GM18508 (cell line): Measurements from ENCODE around the gene SPOCK1.
"Not testable (repeated sequence)": the region's sequence is repeated elsewhere in the genome, so short reads cannot be mapped to it uniquely, and the experiment has no call there.

Experiments used
- ATAC-seq: cut with Tn5 transposase; IDR thresholded peaks from one replicate; pipeline ENCODE4 v1.9.1; 2021; ENCODE audit warnings: moderate number of reproducible peaks; ENCODE audit not compliant: insufficient read depth, unreplicated experiment

The SPOCK1 gene

DNA sequence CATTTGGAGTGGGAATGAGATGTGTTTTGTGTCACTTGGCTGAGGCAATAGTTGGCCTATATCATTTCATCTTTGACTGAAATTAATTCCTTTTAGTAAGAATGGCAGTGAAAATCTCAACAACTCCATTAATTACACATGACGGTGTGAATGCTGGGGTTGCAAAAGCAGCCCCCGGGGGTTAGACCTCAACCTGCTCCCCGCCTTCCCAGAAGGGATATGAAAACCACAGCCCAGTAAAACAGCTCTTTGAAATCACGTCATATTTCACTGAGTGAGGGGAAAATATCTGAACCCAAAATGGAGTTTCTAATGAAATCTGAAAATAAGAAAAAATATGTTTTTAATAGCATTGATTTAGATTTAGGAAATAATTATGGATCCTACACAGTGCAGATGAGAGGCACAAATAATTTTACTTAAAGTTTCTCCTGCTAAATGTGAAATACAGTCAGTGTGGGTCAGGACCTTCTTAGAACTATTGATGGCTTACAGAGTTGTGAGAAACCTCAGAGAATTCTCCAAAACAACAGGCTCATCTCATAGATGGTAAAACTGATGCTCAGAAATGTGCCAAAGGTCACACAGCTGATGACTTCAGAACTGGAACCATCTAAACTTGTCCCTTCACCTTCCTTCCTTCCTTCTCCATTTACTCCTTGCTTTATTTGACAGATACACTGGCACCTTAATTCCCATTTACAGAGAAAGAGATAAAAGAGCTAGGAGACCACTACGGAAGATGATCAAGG lies 96.5 kb downstream of the SPOCK1 start:
- ATAC-seq: no peak

DNA sequence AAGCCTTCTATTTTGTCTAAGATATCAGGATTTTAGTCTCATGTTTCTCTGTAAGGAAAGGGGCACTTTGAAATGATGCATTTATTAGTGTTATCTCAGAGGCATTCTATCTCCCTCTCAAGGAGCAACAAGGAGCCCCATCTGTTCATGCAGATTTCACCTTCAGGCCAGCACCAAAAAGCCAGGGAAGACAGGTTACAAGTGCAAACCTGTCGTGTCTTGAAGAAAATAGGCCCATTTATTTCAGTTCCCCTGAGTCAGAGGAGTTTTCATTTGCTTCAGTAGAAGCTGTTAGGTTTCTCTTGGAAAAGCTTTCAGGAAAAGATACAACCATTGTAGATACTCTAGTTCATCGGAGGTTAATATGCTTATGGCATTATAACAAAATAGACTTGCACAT lies 97.2 kb downstream of the SPOCK1 start:
- no peak for ATAC-seq

DNA sequence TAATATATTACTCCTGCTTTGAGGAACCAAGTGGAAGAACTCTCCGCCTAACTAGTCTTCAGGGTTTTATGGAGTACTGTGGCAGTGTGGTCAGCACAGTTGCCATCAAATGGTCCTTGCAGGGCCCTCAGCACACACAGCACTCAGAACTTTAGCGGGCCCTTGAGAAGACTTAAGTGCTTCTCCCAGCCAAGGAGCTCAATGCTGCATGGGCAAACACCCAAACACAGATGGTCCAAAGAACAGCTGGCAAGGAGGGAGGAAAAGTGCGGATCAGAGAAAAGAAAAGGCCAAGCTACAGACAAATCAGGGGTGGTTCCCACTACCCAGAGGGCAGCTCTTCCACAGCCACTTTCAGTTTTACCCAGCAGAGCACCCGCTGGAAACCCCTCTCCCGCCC lies 98.6 kb downstream of the SPOCK1 start:
- no peak for ATAC-seq

DNA sequence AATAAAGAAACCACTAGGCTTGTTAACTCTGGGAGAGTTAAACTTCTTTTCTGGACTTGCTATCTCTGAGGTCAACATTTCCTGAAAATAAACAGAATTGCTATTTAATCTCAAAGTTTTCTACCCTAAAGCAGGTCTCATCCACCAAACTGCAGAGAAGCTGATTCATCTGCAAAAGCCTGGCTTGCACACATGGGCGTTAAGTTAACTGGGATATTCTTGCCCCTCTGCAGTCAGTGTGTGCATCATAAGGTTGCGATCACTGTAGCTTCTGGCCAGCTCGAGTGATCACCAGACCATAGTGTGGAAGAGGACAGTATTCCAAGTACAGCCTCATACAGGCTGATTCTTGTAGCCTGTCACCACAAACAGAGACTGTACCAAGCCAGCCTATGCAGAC lies 99.2 kb downstream of the SPOCK1 start:
- no peak for ATAC-seq

DNA sequence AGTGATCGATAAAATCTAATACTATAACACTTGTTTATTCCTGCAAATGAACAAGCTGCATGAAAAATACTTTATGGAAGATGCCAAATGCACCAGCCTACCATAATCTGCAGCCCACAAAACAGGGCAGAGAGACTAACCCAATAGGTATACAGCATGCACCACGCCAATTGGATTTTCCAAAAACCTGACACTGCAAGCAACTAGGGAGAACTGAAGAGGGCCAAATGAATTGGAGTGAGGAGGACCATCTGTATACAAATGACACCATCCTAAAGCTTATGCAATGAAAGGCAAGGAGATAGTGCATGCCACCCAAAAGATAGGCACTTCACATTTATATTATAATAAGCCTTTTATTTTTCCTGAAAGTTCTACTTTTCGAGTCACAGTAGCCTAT lies 100.4 kb downstream of the SPOCK1 start:
- no peak for ATAC-seq

DNA sequence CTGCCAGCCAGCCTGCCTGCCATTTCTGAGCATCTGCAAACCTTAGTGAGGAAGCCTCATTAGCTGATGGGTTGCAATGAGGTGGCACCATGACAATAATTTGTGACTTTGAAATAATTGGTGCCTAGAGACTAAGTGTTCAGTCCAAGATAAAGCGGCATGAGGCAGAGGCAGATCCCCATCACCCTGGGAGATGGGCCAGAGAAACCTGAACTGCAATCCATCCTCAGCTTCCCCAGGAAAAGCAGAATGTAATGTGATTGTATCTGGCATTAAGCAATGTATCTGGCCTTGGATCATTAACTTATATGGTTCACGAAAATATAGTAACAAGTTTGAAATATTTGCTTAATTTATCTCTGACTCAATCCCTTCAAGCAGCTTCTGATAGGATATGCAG lies 101.0 kb downstream of the SPOCK1 start:
- ATAC-seq: no peak

DNA sequence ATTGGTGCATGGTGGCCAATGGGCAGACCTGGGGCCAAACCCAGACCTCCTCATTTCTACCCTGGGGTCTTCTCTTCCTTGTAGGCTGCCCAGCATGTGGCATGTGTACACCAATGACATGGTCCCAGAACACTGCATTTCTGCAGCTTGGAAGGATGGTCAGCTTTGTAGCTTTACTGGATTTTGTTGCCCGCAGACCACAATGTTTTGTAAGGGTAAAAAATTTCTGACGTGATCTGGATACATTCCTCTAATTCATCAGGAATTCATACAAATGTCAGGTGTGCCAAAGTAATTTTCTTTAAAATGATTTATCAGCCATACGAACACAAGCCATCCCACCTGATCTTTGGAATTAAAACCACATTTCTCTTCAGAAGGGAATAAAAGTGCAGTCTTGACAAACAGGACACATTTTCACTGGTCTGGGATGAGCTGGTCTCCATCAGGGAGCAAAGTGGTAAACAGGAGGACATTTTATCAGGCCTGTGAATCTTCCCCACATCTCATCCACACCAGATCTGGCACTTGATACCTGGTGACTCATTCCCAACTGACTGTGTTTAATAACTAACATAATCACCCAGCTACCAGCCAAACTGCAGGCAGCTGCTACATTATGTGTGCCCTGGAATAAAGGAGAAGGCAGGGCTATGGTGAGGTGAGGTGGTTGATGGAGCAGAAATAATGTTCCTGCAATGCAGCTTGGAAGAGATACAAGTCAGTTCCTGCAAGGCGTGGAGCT lies 103.9 kb downstream of the SPOCK1 start:
- no peak for ATAC-seq

DNA sequence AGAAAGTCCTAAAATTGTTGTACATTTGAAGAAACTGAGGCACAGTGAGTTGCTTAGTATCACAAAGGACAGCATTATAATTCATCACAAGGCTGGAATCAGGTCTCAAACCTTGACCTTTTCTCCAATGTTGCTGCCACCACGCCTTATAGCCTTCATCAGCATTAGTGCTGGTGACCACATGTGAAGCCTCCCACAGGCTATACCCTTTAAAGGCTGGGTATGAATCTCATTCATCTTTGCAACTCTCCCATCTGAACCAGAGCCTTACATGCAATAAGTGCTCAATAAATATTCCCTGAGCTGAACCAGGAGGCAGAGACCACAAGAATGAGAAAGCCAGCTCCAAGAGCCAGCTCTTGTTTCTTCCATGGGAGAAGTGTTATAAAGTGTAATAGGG lies 104.7 kb downstream of the SPOCK1 start:
- no peak for ATAC-seq

DNA sequence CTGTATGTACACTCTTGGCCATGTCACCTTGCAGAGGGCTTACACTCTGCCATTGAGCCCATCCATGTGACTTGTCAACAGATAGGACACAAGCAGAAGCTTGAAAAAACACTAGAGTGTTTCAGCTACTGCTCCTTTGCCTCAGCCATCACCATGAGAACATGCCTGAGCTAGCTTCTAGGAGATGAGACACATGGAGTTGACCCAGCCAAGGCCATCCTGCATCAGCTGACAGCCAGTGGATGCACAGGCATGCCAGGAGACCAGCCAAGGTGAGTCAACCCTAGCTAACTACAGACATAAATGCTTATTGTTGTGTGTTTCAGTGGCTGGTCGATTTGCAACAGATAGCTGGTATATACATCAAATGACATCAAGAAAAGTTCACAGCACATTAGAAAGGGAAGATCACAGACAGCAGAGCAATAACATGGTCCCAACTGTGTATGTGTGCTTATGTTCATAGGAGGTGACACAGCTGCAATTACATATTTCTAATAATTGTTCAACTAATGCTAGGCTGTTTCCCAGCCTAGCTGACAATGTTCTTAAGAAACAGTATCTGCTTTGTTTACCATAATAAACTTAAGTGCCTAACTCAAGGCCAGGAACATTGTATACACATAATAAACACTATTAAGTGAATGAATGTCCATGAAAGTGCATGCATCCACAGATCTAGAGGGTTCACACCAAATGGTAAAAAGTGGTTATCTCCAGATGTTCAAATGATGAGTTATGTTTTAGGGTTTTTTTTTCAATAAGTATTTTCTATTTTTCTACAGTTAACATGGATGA lies 105.7 kb downstream of the SPOCK1 start:
- ATAC-seq: no peak

DNA sequence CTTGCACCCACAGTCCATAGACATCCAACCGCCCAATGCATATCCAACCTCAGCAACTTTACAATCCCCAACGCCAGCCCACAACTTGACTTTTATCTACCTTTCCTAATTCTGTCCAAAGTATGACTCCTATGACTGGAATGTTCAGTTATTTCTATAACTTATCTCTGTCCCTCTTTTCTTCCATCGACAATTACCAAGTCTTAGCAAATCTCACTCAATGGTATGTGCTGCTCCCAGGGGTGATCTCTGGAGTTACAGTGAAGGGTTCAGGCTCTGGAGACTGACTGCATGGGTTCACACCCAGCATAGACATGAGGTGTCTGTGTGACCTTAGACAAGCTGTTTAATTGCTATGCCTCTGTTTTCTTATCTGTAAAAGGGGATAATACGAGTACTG lies 106.9 kb downstream of the SPOCK1 start:
- no peak for ATAC-seq

DNA sequence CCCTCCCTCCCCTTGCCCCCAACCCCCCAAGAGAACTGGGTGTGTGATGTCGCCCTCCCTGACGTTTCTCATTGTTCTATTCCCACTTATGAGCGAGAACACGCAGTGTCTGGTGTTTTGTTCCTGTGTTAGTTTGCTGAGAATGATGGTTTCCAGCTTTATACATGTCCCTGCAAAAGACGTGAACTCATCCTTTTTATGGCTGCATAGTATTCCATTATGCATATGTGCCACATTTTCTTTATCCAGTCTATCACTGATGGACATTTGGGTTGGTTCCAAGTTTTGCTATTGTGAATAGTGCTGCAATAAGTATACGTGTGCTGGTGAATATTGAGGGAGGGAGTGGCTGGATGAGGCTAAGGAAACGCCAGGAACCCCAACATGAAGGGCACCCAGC lies 108.1 kb downstream of the SPOCK1 start:
- ATAC-seq: not testable (repeated sequence)

DNA sequence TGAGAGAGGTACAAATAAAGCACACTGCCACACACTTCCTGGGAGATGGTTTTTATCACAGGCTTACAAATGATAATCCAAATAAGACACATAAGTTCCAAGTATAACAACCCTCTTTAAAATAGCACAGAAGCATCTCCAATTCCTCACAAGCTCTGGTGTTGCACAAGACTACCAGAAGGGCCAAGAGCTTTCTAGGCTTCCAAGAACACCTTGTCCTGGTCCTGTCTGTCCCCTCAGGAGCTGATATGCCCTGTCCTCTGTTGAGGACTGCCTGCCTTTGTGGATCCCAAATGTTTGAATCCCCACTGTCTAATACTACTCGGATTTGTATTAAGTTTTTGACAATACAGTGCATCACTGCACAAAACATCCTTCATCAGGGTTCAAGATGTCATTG lies 110.1 kb downstream of the SPOCK1 start:
- ATAC-seq: no peak

DNA sequence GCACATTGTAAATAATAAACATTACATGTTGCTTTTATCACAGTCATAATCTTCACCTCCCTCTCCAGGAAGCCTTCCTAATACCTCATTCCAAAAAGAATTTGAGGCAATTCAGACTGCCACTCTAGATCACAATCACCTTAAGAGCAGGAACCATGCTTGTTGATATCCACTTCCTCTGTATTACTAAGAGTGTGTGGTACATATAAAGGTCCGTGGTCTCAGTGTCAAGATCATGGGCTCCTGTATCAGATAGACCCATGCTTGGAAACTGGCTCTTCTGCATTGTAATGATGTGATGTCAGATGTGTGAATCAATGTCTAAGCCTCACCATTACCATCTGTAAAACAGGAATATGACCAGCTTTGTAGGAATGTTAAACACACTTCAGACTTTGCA lies 114.1 kb downstream of the SPOCK1 start:
- ATAC-seq: no peak

DNA sequence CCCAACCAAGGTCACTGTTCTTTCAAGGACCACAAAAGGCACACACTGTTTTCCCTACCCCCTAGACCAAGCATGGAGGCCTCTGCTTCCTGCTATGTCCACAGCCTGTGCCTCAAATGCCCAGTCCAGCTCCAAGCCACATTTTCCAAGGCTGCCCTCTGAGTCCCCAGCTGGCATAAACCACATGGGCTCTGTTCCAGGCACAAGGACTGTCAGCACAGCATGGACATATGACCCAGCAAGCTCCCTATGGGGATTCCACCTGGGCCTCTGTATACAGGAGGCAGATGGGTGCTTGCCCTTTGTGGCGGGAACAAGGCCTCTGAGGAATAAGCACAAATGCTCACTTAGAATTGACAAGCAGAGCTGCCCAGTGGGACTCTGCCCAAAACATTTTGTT lies 115.2 kb downstream of the SPOCK1 start:
- no peak for ATAC-seq

DNA sequence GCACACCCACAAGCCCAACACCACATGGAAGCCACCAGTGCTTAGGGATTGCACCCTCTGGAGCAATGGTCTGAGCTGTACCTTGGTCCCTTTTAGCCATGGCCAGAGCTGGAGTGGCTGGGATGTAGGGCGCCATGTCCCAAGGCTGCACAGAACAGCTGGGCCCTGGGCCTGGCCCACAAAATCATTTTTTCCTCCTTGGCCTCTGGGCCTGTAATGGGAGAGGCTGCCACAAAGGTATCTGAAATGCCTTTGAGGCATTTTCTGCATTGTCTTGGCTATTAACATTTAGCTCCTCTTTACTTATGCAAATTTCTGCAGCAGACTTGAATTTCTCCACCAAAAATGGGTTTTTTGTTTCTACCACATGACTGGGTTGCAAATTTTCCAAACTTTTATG lies 117.6 kb downstream of the SPOCK1 start:
- no peak for ATAC-seq

DNA sequence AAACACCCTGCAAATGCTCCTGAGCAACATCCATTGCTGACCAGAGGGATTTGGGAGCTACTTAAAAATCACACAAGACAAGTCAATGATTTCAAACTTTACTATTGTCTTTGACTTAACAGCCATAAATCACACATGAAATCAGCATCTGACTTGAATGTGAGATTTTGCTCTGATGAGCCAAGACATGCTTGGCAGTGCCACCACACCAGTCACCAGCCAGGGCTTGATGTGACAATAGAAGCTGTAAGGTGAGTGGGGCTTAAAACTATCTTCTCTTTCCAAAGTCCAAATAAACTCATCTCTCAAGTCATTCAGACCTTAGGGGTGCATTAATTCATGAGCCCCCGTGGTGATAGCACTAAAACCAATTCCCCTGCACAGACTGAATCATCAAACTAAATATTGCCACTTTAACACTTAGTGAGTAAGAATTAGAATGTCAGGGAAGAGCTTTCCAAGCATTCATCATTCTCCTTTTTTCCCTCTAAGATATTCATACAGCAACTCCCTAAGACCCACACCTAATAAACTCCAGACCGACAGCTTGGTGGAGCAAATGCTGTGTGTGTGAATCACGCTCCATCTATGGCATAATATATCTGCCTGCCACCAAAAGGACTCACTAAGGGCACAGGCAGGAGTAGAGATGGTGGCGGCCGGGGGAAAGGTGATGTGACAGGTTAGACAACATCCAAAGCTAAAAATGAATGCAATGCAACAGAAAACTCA lies 119.4 kb downstream of the SPOCK1 start:
- no peak for ATAC-seq

DNA sequence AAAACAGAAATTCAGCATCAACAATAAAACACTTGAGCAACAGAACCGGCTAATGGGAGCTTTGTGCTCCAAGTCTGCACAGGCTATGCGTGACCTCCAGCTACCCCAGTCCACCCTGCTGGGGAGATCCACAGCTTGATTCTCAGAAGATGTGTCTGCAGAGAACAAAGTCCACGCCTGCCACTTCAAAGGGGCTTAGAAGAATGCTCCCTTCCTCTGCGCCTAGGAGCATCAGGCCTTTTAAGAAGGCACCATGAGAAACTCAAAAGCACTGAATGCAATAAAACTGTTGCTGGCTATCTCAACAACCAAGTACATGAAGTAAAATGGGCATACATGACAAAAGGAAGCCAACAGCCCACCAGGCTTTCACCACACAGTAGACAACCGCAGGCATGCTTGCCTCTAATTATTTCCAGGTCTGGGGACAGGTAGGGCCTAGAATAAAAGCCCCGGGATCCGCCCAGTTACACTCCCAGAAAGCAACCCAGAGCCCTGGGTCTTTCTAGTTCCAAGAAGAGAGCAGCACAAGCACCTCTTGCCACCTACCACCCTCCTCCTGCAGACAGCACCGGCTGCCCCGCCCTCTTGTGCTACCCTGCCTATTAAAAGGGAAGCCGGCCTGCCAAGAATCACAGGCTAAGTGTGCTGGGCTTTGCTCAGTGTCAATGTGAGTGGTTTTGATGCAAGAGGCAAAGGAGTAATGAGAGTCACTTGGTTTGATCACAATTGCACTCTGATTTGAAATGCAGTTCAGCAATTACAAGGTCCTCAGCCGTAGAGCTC lies 123.2 kb downstream of the SPOCK1 start:
- no peak for ATAC-seq

DNA sequence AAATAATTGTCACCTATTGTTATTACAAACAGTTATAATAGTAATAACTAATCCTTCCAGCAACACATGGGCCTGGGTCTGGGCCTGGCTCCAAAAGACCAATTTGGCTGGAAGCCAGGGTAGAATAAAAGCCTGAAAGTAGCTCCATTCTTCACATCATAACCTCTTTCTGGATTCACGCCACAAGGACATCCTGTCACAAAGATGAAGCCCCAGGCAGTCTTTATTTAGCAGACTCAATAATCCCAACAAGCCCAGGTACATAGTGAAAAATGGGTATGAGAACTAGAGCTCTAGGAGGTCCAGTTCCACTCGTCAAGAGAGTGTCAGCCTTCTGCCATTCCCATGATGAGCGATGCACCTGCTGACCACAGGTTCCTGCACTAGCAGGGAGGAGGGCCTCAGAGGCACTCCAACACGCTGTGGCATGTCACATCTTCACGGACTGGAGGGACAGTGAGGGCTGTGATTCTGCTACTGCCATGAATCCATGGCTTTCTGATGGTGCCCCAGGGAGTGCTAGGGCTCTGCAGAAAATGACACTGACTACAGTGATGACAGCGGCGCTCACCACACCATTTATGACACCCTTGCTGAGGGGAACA lies 124.9 kb downstream of the SPOCK1 start:
- ATAC-seq: no peak

DNA sequence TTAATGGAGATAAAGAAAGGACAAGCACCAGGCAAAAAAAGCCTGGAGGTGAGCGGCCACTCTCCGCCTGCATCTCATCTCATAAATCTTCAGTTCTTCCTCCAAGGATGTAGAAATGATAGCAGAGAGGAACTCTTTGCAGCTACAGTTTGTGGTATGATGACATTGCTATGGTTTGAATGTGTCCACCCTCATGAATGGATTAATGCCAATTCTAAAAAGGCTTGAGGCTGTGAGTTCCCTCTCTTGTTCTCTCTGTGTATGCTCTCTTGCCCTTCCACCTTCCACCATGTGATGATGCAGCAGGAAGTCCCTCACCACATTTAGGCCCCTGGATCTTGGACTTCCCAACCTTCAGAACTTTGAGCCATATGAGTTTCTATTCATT lies 126.4 kb downstream of the SPOCK1 start:
- no peak for ATAC-seq
